Endometrial microvascular endothelial cells (primary cell): Measurements from ENCODE around the gene GNB1L. TPM values are rescaled to one million over a fixed set of nuclear protein-coding genes. Genes with fewer than 3 reads are reported as not detected.

Source experiments
- in situ Hi-C: cut with HindIII; loops from 2 replicates; pipeline ENCODE4 v1.10.0; 2017; ENCODE audit warnings: low sequenced_read_pairs, low pct_unique_long_range_greater_than_20kb; ENCODE audit errors: inconsistent ontology term
- total RNA-seq: library from RNA; depleted of rRNA; stranded (reverse); fragments of >200 nt; gene quantifications from one replicate; pipeline ENCODE4 v1.2.3, GENCODE V29; 2015; ENCODE audit errors: inconsistent ontology term

Gene GNB1L
- total RNA-seq, 1 donor from 2014 or later = 19.7 TPM

- in situ Hi-C loops = no loop called here
These were observed 36.1 kb downstream of the GNB1L start for GRCh38 chr22:19818324-19819207.

GRCh38 chr22:19816372-19817119 lies 38.1 kb downstream of the GNB1L start:
- in situ Hi-C loops = no loop called here

GRCh38 chr22:19815823-19816290 lies 38.8 kb downstream of the GNB1L start:
- in situ Hi-C loops = no loop called here

- in situ Hi-C loops = no loop called here
These were observed 39.4 kb downstream of the GNB1L start for GRCh38 chr22:19815093-19815822.

- in situ Hi-C loops = no loop called here
These were observed 40.2 kb downstream of the GNB1L start for GRCh38 chr22:19814428-19814827.

GRCh38 chr22:19812910-19813309 lies 41.8 kb downstream of the GNB1L start:
- in situ Hi-C loops = no loop called here

- in situ Hi-C loops = no loop called here
These were observed 42.6 kb downstream of the GNB1L start for GRCh38 chr22:19811811-19812771.

GRCh38 chr22:19811211-19811621 lies 43.5 kb downstream of the GNB1L start:
- in situ Hi-C loops = no loop called here

GRCh38 chr22:19810381-19811201 lies 44.1 kb downstream of the GNB1L start:
- in situ Hi-C loops = no loop called here

GRCh38 chr22:19809741-19810140 lies 44.9 kb downstream of the GNB1L start:
- in situ Hi-C loops = no loop called here

- in situ Hi-C loops = no loop called here
These were observed 45.7 kb downstream of the GNB1L start for GRCh38 chr22:19808873-19809478.

- in situ Hi-C loops = no loop called here
These were observed 46.5 kb downstream of the GNB1L start for GRCh38 chr22:19807914-19808872.

- in situ Hi-C loops = no loop called here
These were observed 47.3 kb downstream of the GNB1L start for GRCh38 chr22:19807161-19807913.

GRCh38 chr22:19806213-19807160 lies 48.2 kb downstream of the GNB1L start:
- in situ Hi-C loops = no loop called here
